GM19468 (cell line): Measurements from ENCODE around the gene ARHGAP15.

Source experiments
- ATAC-seq: cut with Tn5 transposase; IDR thresholded peaks from one replicate; pipeline ENCODE4 v1.9.1; 2021; ENCODE audit warnings: mild to moderate bottlenecking, moderate library complexity, moderate number of reproducible peaks; ENCODE audit not compliant: unreplicated experiment; ENCODE audit errors: extremely low read depth

ARHGAP15 gene

GRCh38 chr2:143379955-143380354 lies 250.7 kb downstream of the ARHGAP15 start:
- ATAC-seq = no peak

- ATAC-seq = no peak
These were observed 253.4 kb downstream of the ARHGAP15 start for GRCh38 chr2:143382573-143382972.

GRCh38 chr2:143383016-143383415 lies 253.8 kb downstream of the ARHGAP15 start:
- no peak for ATAC-seq

- no peak for ATAC-seq
These were observed 254.9 kb downstream of the ARHGAP15 start for GRCh38 chr2:143384111-143384510.

- ATAC-seq = no peak
These were observed 261.0 kb downstream of the ARHGAP15 start for GRCh38 chr2:143390171-143390570.

GRCh38 chr2:143392358-143392757 lies 263.1 kb downstream of the ARHGAP15 start:
- no peak for ATAC-seq

- no peak for ATAC-seq
These were observed 264.8 kb downstream of the ARHGAP15 start for GRCh38 chr2:143394062-143394461.

- ATAC-seq = peak; percentile 53
These were observed 268.8 kb downstream of the ARHGAP15 start for GRCh38 chr2:143397884-143398614.

- ATAC-seq = no peak
These were observed 269.6 kb downstream of the ARHGAP15 start for GRCh38 chr2:143398781-143399180.

GRCh38 chr2:143399631-143400069 lies 270.4 kb downstream of the ARHGAP15 start:
- ATAC-seq = no peak

- ATAC-seq = no peak
These were observed 272.6 kb downstream of the ARHGAP15 start for GRCh38 chr2:143401861-143402260.

- no peak for ATAC-seq
These were observed 273.2 kb downstream of the ARHGAP15 start for GRCh38 chr2:143402451-143402850.

- ATAC-seq = no peak
These were observed 281.1 kb downstream of the ARHGAP15 start for GRCh38 chr2:143410082-143410897.

- no peak for ATAC-seq
These were observed 286.4 kb downstream of the ARHGAP15 start for GRCh38 chr2:143415571-143415970.

GRCh38 chr2:143417428-143417827 lies 288.2 kb downstream of the ARHGAP15 start:
- ATAC-seq = no peak

GRCh38 chr2:143420313-143420712 lies 291.1 kb downstream of the ARHGAP15 start:
- no peak for ATAC-seq

GRCh38 chr2:143422681-143423080 lies 293.5 kb downstream of the ARHGAP15 start:
- peak; percentile 63 for ATAC-seq

- no peak for ATAC-seq
These were observed 296.7 kb downstream of the ARHGAP15 start for GRCh38 chr2:143425896-143426295.

- ATAC-seq = no peak
These were observed 297.1 kb downstream of the ARHGAP15 start for GRCh38 chr2:143426296-143426695.

- no peak for ATAC-seq
These were observed 299.5 kb downstream of the ARHGAP15 start for GRCh38 chr2:143428700-143429099.

- ATAC-seq = no peak
These were observed 300.9 kb downstream of the ARHGAP15 start for GRCh38 chr2:143429932-143430679.
